Measurements from ENCODE around the gene HTR3C.

- no peak for TF ChIP-seq CTCF (IDR thresholded peaks at IDR 0.05 in 8 of 11, conservative IDR thresholded peaks at IDR 0.05 in 3 of 11)
- TF ChIP-seq POLR2A (IDR thresholded peaks at IDR 0.05), result no peak
Measured at GRCh38 chr3:184015381-184016019, 37.3 kb upstream of the HTR3C start.

All from spleen (tissue), 7 donors.